Mammary epithelial cell (primary cell): Measurements from ENCODE around the gene RAB2B.

Experiments
- EZH2 ChIP-seq: IDR thresholded peaks from 2 replicates; pipeline ENCODE4 v1.6.1; 2012; ENCODE audit warnings: low read length, inconsistent platforms, borderline replicate concordance
- TF ChIP-seq, protein P1 (sequence below), 2 donors: IDR thresholded peaks in 1 of 2; conservative IDR thresholded peaks in 1 of 2; 2 replicates each; pipeline ENCODE4 v1.5.1; 2011 to 2012; ENCODE audit warnings: inconsistent platforms in 2 of 2, low read length in 2 of 2, mild to moderate bottlenecking in 2 of 2, control low read depth in 1 of 2, low read depth in 1 of 2; ENCODE audit not compliant: insufficient read depth in 1 of 2; ENCODE audit errors: extremely low read depth in 1 of 2

DNA sequence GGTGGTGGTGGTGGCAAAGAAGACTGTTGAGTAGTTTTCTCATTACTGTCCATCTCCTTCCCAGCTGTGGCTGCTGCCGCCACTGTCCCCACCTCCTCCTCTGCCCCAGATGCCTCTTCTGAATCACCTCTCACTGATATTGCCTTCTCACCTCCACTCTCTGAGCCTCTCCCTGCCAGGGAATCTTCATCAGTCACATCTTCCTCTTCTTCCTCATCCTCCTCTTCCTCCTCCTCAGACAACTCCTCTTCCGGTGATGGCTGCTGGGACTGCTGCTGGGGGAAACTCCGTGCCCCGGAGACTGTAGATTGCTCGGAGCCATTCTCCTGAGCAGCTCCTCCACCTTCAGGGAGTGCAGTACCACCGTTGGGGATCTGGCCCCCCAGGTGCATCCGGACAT is 46.4 kb upstream of the RAB2B start:
- TF ChIP-seq, protein P1, sequence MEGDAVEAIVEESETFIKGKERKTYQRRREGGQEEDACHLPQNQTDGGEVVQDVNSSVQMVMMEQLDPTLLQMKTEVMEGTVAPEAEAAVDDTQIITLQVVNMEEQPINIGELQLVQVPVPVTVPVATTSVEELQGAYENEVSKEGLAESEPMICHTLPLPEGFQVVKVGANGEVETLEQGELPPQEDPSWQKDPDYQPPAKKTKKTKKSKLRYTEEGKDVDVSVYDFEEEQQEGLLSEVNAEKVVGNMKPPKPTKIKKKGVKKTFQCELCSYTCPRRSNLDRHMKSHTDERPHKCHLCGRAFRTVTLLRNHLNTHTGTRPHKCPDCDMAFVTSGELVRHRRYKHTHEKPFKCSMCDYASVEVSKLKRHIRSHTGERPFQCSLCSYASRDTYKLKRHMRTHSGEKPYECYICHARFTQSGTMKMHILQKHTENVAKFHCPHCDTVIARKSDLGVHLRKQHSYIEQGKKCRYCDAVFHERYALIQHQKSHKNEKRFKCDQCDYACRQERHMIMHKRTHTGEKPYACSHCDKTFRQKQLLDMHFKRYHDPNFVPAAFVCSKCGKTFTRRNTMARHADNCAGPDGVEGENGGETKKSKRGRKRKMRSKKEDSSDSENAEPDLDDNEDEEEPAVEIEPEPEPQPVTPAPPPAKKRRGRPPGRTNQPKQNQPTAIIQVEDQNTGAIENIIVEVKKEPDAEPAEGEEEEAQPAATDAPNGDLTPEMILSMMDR (conservative IDR thresholded peaks at IDR 0.05 in 1 of 2, IDR thresholded peaks at IDR 0.05 in 1 of 2; ENCODE audit: extremely low read depth in 1 of 2, insufficient read depth in 1 of 2, low read depth in 1 of 2, low read length in 2 of 2), result no peak
- TF ChIP-seq EZH2, result no peak
